NCI-H82 treated with DMSO at 0.1 percent for 48 hours (cell line): ENCODE measurements around the gene PACS2.

Experiments
- DNase-seq: peaks from one replicate; lab custom pipeline; 2025; ENCODE audit not compliant: unreplicated experiment; lab: John Stamatoyannopoulos, UW

Gene PACS2

GRCh38 chr14:105436891-105437722, 122.6 kb downstream of the PACS2 start:
- DNase-seq = no peak

GRCh38 chr14:105437723-105438500, 123.4 kb downstream of the PACS2 start:
- DNase-seq = no peak

- no peak for DNase-seq
Measured at GRCh38 chr14:105439179-105439578, 124.6 kb downstream of the PACS2 start.

- no peak for DNase-seq
Measured at GRCh38 chr14:105439710-105440553, 125.4 kb downstream of the PACS2 start.

GRCh38 chr14:105440554-105440900, 126.0 kb downstream of the PACS2 start:
- no peak for DNase-seq

GRCh38 chr14:105440992-105441391, 126.4 kb downstream of the PACS2 start:
- no peak for DNase-seq

- DNase-seq = no peak
Measured at GRCh38 chr14:105442125-105442524, 127.6 kb downstream of the PACS2 start.

GRCh38 chr14:105442834-105443233, 128.3 kb downstream of the PACS2 start:
- no peak for DNase-seq

- DNase-seq = no peak
Measured at GRCh38 chr14:105444859-105445258, 130.3 kb downstream of the PACS2 start.

GRCh38 chr14:105445290-105445689, 130.7 kb downstream of the PACS2 start:
- no peak for DNase-seq

- no peak for DNase-seq
Measured at GRCh38 chr14:105445901-105446845, 131.6 kb downstream of the PACS2 start.

GRCh38 chr14:105446971-105447370, 132.4 kb downstream of the PACS2 start:
- DNase-seq = no peak
